SHP77 (cell line): Measurements from ENCODE around the gene ADCK2.
"Not testable (repeated sequence)": the region's sequence is repeated elsewhere in the genome, so short reads cannot be mapped to it uniquely, and the experiment has no call there.

Experiments
- DNase-seq, 2 experiments: peaks; one replicate each; lab custom pipeline; 2025; lab: John Stamatoyannopoulos, UW

The ADCK2 gene

DNA sequence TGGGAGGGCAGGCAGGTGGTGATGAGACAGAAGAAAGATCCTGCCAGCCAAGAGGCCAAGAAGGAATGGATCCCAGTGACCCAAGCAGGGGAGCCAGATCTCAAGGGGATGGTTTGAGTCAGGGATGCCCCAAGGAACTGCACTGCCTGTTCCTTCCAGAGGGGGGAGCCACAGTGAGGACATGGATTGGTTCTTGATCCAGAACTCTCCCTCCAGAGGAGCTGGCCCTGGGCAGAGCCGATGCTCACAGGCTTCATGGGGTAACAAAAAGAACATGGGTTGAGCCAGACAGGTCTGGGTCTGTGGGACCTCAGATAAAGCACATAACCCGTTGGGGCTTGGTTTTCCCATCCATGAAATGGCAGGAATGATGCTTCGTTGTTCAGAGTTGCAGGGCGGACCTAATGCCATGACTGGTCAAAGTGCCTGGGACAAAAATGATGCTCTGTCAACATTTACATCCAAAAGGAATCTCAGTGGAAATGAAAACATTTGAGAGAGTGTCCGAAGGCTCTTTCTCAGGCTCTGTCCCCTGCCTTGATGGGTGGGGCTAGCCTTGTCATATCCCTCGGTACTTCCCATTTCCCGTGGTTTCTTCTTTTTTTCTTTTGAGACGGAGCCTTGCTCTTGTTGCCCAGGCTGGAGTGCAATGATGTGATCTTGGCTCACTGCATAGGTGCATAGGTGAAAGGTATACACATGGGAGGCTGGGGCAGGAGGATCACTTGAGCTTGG lies 27.4 kb upstream of the ADCK2 start:
- DNase-seq: peak in 1 of 2 experiments; percentile 19

DNA sequence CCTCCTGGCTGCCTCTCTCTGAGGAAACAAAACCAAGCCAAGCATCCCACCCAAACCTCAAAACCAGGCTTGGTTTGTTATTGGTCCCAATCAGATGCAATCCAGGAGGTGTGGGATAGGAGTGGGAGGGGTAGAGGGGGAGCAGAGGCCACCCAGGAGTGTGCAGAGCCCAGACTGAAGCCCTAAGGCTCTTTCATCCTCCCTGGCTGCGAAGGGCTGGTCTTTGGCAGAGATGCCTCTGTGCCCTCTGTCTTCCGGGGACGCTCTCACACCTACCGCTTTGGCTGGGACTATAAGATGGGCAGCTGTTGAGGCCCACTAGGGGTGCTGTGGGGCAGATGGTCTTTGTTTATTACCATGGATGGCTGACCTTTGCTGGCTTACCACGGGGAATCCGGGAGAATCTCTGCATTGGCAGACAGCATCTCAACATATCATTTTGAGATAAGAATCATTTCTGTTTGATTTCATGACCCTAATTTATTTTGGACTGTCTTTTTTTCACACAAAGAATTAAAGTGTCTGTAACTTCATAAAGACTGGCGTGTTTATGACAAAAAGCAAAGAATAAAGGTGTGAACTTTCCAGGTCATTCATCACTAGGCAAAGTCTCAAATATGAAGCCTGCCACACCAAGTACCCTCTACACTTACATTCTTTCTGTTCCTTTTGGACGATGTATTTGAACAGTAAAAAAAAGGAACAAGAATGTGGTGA lies 25.7 kb upstream of the ADCK2 start:
- peak; percentile 82 to 86 for DNase-seq

DNA sequence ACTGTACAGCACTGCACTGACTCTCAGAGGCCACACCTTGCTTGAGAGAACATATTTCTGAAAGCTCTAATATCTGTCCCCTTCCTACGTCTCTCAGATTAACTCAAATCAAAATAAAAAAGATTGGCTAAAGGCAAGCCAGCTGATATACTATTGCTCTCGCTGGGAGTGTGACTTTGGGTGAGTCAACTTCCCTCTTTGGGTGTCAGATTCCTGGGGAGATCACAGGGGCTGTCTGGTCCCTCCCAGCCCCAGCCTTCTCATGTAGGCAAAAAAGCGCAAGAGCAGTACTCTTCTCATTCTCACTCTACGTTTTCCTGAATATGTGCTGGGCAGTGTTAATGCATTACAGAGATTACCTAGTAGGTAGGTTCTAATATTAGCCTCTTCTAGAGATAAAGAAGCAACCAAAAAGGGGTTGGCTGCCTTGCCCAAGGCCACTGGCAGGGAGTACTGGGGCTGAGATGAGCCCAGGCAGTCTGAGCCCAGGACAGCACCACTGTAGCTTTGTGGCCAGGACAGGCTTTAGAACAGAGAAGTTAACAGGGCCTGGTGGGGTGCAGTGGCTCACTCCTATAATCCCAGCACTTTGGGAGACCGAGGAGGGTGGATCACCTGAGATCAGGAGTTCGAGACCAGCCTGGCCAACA lies 23.1 kb upstream of the ADCK2 start:
- no peak for DNase-seq

DNA sequence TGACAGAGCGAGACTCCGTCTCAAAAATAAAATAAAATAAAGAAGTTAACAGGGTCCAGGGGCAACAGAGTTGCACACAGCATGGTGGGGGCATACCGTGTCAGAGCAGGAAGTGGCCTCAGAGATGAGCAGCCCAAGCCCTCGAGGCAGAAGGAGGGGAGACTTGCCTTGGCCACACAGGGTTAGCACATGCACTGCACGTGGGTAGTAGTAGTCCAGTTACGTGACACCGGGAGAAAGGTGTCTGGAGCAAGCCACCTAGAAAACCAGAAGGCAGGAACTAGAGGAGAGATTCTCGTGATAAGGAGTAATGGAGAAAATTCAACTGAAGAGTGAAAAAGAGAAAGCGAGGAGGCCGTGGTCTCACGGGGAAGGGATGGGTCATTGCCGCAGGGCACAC lies 22.4 kb upstream of the ADCK2 start:
- no peak for DNase-seq

DNA sequence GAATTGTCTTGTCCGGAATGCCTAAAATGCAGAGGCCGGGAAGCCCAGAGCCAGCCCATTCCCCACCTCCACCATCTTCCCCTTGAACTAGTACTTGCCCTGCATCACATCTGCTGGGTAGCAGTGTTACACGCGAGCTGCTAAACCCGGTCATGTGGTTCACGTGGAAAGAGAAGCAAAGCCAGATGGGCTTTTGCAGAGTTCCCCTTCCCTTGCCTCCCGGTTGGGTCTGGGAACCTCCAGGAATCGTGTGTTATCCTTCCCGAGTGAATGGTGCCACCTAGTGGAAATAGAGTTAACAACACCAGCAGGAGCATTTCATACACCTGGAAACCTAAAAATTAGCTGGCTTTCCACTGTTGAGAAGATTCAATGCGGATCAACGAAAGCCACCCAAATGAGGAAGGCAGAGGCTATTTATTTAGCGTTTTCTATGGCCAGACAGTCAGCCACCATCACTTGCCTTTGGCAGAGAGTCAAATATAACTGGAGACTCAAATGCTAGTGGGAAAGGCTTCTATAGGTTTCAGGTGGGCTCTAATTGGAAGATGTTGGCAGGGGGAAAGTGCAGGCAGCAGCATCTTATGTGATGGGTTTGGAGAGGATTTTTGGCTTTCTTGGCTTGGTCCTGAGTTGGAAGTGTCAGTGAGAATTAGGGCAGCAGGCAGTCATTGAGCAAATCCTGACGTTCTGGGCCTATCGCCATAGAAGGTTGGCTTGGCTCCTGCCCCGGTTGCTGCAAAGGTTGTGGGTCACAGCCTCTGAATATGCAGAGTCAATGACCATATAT lies 19.2 kb upstream of the ADCK2 start:
- peak; percentile 76 to 79 for DNase-seq

DNA sequence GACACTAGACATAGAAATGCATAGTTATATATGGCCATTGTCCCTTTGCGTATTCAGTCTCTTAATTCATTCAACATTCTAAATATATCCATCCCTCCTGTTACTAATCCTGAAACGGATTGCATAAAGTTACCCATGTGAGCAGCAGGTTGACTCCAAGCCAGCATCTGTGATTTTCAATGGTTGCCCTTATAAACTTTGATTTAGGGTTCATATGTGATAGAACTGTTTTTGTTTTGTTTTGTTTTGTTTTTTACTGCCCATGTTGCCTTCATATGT lies 18.7 kb upstream of the ADCK2 start:
- no peak for DNase-seq

DNA sequence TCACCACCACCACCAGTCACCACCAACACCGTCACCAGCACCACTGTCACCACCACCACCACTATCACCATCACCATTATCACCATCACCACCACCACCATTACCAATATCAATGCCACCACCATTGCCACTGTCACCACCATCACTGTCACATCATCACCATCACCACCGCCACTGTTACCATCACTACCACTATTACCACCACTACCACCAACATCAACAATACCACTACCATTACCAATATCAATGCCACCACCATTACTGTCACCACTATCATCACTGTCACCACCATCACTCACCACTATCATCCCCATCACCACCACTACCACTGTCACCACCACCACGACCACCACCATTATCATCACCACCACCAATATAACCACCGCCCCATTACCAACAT lies 18.1 kb upstream of the ADCK2 start:
- no peak for DNase-seq

DNA sequence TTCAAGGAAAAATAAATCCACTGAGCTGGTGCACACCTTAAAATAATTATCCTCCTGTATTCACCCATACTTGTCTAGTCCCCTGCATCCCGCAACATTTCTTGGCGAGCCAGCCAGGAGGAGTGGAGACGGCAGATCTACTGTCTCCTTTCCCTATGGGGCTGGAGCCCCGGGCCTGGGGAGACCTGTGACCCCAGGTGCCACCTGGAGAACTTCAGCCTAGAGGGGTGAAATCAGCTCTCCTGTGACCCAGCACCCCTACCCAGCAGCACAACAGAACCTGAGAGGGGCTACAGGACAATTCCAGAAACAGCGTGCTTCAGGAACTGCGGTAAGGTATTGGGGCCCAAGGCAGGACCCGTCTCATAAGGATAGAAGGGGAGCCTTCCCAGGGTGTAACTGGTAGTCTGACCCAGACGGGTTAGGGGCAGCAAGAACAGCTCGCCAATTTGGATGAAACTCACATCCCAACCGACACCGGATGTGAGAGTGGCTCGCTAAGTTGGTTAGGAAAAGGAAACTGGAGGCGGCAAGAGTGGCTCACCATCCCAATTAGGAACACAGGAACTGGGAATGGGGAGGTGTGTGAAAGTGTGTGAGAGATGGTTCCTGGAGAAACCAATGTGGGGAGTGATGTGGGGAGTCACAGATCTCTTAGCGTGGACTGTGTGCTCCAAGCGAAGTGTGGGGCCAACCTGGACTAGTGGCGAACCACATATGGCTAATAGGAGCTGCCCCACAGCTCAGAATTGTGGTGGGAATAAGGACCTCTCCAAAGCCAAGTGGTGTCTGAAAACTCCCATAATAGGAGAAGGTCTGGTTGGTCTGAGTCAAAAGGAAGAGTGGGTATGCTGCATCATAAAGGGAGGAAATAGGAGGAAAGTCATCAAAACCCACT lies 17.0 kb upstream of the ADCK2 start:
- no peak for DNase-seq

DNA sequence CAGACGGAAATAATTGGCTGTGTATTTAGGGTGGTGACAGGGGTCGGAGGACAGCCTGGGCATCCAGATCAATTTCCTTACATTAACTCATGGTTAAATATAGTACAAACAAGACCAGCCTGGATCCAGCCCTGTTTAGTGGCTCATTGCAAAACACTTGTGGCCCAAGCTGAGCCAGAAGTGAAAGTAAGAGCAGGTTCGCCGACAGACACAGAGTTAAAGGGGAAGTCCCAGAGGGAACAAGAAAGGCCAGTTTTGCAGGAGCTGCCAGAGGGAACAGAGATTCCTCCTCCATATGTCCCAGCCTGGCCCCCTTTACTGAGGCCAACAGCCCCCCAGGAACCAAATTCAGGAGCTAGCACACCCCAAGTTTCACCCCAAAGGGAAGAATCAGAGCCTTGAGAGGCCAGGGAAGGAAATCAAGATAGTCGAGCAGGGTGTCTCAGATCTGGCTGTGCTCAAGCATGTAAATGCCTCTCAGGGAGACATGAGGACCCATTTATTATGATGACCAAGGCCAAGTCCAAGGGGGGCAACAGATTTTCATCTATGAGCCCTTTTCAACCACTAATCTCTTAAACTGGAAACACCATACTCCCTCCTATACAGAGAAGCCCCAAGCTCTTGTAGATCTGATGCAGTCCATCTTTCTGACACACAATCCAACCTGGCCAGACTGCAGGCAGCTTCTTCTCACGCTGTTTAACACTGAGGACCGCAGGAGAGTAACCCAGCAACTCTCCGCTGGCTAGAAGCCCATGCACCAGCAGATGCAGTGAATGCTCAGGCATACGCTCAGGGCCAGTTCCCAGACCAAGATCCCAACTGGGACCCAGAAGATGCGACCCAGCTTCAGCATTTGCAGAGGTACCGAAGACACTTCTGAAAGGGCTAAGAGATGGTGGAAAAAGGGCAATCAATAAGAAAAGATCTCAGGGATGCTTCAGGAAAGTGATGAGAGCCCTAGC lies 15.9 kb upstream of the ADCK2 start:
- peak in 1 of 2 experiments; percentile 7 for DNase-seq

DNA sequence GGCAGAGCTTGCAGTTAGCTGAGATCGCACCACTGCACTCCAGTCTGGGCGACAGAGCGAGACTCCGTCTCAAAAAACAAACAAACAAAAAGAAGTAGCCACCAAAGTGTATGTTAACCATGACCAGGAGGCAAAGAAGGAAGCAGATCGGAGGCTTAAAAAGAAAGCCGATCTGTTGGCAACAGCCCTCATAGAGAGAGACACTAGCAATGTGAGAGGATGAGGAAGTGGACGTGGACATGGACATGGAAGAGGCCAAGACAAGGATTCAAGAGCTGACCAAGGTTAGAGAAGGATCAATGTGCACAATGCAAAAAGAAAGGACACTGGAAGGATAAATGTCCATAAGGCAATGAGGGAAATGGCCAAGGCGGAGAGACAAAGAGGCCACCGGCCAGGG lies 14.9 kb upstream of the ADCK2 start:
- no peak for DNase-seq

DNA sequence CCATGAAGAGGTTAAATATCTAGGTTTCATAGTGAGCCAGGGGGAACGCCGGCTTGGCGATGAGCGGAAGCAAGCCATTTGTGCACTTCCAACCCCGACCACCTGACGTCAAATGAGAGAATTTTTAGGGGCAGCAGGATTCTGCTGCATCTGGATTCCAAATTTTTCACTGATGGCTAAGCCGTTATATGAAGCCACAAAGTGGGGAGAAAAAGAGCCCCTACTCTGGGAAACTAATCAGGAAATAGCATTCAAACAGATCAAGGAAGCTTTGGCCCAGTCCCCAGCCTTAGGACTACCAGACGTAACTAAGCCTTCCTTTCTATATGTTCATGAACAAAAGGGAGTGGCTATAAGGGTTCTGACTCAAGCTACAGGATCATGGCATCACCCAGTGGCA lies 12.9 kb upstream of the ADCK2 start:
- DNase-seq: no peak

DNA sequence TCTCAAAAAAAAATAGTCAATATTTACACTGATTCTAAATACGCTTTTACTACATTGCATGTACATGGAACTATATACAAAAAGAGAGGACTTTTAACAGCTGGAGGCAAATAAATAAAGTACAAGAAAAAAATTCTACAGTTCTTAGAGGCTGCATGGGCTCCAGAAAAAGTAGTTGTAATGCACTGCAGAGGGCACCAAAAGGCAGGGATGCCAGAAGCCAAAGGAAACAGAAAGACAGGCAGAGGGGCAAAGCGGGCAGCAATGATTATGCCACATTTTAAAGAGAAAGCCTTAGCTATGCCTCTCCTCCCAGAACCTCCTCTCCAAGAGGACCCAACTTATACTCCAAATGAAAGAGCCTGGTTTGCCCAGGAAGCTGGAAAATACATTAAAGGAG lies 11.6 kb upstream of the ADCK2 start:
- peak in 1 of 2 experiments; percentile 27 for DNase-seq

DNA sequence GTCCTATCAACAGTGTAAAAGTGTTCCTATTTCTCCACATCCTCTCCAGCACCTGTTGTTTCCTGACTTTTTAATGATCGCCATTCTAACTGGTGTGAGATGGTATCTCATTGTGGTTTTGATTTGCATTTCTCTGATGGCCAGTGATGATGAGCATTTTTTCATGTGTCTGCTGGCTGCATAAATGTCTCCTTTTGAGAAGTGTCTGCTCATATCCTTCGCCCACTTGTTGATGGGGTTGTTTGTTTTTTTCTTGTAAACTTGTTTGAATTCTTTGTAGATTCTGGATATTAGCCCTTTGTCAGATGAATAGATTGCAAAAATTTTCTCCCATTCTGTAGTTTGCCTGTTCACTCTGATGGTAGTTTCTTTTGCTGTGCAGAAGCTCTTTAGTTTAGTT lies 9.8 kb upstream of the ADCK2 start:
- not testable (repeated sequence) for DNase-seq

DNA sequence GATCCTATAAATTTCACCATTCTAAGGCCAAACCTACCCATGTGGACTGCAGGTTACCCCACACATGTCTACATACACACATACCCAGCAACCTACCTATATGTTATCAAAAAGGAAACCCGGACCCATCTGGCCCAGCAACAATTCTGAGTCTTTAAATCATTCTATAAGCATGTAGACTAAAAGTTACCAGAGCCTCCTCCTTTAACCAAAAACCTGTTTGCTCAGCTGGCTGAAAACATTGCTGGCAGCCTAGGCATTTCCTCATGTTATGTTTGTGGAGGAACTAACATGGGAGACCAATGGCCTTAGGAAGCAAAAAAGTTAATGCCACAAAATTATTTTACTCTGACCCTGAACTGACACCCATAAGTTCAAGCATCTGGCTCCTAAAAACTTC lies 5.3 kb upstream of the ADCK2 start:
- DNase-seq: no peak

DNA sequence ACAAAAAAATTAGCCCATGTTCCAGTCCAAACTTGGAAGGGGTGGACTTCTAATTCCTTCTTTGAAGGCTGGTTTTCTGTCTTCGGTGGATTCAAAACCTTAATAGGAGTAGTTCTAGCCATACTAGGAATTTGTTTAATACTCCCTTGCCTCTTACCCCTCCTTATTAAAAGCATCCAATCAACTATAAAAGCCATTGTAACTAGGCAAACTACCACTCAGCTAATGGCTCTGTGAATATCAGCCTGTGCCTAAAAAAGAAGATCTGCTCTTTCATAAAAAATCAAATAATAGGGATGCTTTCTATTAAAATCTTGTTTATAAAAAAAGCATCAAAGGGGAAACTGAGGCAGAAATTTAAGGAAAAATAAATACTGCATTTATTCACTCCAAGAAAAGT lies 4.1 kb upstream of the ADCK2 start:
- DNase-seq: no peak

DNA sequence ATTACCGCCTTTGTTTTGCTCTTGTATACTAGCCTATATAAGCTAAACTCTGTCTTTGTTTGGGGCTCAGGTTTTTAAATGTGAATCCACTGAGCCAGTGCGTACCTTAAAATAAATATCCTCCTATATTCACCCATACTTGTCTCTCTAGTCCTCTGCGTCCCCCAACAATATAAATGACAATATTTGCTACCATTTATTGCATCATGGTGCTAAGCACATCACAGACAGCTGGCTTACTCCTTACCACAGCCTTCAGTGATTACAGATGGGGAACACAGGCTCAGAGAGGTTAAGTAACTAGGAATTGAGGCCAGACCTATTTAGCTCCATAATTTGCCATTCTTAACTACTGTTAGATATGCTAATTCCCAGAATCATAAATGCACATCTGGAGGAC lies 3.4 kb upstream of the ADCK2 start:
- no peak for DNase-seq

DNA sequence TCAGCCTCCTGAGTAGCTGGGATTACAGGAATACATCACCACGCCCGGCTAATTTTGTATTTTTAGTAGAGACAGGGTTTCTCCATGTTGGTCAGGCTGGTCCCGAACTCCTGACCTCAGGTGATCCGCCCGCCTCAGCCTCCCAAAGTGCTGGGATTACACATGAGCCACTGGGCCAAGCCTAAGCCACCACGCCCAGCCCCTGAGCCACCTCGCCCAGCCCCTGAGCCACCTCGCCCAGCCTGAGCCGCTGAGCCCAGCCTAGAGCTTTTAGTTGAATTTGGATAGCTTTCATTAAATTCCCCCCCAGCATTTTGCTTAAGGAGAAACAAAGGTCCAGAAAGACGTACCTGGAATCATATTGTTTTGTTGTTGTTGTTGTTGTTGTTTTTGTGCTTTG lies 2.9 kb upstream of the ADCK2 start:
- DNase-seq: not testable (repeated sequence)

DNA sequence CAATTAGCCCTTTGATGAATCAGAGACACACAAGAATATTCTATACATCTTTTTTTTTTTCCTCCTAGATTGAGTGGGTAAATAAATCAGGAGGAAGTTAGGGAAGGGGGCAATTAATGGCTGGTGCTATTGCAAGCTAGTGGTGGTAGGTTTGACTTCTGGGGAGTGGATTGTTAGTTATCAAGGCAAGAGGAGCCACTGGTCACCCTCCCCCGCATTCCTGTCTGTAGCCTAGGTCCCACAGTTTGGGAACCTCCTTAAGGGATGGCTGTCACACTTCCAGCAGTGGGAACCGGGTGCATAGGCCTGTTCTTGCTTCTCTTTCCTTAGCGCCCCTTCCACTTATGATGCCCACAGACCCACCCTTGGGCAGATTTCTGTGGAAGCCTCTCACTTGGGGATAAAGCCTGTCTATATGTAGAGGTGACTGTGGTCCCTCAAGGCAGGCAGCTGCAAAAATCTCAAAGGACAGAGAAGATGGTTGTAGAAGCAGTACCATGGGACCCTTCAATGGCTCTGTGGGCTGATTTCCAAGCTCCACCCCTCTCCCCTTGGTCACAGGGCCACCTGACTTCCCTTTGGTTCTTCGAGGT lies 2.3 kb upstream of the ADCK2 start:
- no peak for DNase-seq

DNA sequence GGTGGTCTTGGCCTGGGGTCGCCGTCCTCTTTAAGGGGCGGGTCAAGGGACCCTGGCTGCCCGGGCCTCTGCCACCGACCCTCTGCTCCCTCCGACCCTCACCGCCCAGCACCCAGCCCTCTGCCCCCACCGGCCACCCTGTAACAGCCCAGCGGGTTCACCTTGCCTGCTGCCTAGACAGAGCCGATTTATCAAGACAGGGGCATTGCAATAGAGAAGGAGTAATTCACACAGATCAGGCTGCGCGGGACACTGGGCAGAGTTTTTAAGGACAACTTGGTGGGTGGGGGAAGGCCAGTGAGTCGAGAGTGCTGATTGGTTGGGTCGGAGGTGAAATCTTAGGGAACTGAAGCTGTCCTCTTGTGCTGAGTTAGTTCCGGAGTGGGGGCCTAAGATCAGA lies 779 bp upstream of the ADCK2 start:
- DNase-seq: no peak
